ENCODE measurements around the gene RTN4R. TPM values are rescaled to one million over a fixed set of nuclear protein-coding genes. Genes with fewer than 3 reads are reported as not detected.

Gene RTN4R
- total and polyA plus RNA-seq, 11 donors: 0.53 to 2.6 (median 1.4) TPM

DNA sequence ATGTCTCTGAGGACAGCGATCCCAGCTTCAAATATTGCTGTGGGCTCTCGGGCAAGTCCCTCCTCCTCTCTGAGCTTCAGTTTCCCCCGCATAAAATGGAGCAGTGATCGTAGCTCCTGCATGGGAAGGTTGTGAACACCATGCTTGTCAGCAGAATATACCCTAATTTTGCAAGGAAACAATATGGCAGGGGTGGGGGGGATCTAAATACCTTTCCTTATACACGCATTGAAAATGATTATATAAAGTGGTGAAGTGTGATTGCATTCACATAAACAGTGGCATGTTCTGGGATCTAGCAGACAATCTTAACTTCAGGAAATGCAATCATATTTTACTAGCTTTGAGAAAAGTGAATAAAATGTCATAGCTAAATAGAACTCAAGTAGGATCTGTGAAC, 24.0 kb upstream of the RTN4R start:
- WGBS, 4 donors: 79 to 87% (median 83%) methylated on average over 5 of the region's 5 CpGs
- no peak overlapping the region for H3K27ac ChIP-seq
- no peak for ATAC-seq
- intact Hi-C loops (cut with DNase I): no loop called here
- DNase-seq: no peak
- no peaks in the 10 kb centered on the region for H3K9me3 ChIP-seq
- H3K36me3 ChIP-seq: no peaks in the 10 kb centered on the region
- no peak overlapping the region for H3K4me3 ChIP-seq
- peaks cover 0 to 3% (median 0%) of the 10 kb centered on the region in 9 donors for H3K27me3 ChIP-seq
- TF ChIP-seq, protein P1, sequence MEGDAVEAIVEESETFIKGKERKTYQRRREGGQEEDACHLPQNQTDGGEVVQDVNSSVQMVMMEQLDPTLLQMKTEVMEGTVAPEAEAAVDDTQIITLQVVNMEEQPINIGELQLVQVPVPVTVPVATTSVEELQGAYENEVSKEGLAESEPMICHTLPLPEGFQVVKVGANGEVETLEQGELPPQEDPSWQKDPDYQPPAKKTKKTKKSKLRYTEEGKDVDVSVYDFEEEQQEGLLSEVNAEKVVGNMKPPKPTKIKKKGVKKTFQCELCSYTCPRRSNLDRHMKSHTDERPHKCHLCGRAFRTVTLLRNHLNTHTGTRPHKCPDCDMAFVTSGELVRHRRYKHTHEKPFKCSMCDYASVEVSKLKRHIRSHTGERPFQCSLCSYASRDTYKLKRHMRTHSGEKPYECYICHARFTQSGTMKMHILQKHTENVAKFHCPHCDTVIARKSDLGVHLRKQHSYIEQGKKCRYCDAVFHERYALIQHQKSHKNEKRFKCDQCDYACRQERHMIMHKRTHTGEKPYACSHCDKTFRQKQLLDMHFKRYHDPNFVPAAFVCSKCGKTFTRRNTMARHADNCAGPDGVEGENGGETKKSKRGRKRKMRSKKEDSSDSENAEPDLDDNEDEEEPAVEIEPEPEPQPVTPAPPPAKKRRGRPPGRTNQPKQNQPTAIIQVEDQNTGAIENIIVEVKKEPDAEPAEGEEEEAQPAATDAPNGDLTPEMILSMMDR (IDR thresholded peaks at IDR 0.05): no peak
- no peaks in the 10 kb centered on the region for H3K4me1 ChIP-seq

- ATAC-seq: no peak
- intact Hi-C loops (cut with DNase I): no loop called here
- Histone ChIP-seq H3K4me3 (no peak overlapping the region), H3K36me3 (no peaks in the 10 kb centered on the region), H3K27ac (no peak overlapping the region), H3K4me1 (no peaks in the 10 kb centered on the region), H3K27me3 (peaks cover 0 to 3% (median 0%) of the 10 kb centered on the region in 9 donors), H3K9me3 (no peaks in the 10 kb centered on the region)
- DNase-seq: no peak
- TF ChIP-seq, protein P1 (IDR thresholded peaks at IDR 0.05): no peak
- TF ChIP-seq POLR2A (IDR thresholded peaks at IDR 0.05): no peak
- 50 to 76% (median 68%) methylated on average over 9 to 11 of the region's 11 CpGs for WGBS, 4 donors
Measured at GRCh38 chr22:20291604-20292063, 23.5 kb upstream of the RTN4R start.

- Histone ChIP-seq H3K4me3 (no peak overlapping the region), H3K27ac (no peak overlapping the region), H3K27me3 (peaks cover 0 to 3% (median 0%) of the 10 kb centered on the region in 9 donors), H3K9me3 (no peaks in the 10 kb centered on the region), H3K4me1 (no peaks in the 10 kb centered on the region), H3K36me3 (no peaks in the 10 kb centered on the region)
- DNase-seq (no peak), ATAC-seq (no peak)
- TF ChIP-seq, protein P1 (IDR thresholded peaks at IDR 0.05): no peak
- intact Hi-C loops (cut with DNase I): no loop called here
- WGBS, 4 donors: 50 to 69% (median 61%) methylated on average over 1 to 5 of the region's 5 CpGs
Measured at GRCh38 chr22:20291249-20291586, 23.1 kb upstream of the RTN4R start.

DNA sequence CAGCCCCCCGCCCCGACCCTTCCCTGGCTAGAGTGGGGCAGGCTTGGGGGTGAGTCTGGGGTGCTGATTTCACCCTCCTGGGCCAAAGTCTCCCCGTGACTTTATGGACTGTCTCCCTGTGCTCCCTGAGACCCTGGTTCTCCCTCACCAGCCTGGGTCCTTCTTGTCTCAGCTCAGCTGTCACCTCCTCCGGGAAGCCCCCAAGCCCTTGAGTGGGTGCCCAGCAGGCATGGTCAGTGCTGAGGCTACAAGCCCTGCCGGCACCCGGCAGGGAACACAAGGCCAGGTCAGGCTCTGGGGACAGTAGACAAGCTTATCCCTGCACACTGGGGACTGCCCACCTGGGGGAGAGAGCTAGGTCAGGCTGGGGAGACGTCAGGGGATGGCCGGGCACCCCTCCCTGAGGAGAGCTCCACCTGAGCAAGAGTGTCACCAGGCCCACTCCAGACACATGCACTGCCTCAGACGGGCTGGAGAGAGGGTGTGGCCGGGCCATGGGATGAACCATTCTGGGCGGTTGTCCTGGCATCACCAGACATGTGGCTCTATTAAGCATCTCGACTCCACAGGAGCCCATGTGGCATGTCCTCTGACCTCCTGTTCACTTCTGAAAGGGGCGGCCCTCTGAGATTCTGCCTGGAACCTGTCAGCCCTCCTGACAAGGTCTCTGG, 22.6 kb upstream of the RTN4R start:
- 78 to 90% (median 80%) methylated on average over 7 to 13 of the region's 13 CpGs for WGBS, 4 donors
- Histone ChIP-seq H3K27ac (no peak overlapping the region), H3K4me1 (no peaks in the 10 kb centered on the region), H3K27me3 (peaks cover 0 to 6% (median 0%) of the 10 kb centered on the region in 9 donors), H3K9me3 (no peaks in the 10 kb centered on the region), H3K4me3 (no peak overlapping the region), H3K36me3 (no peaks in the 10 kb centered on the region)
- intact Hi-C loops (cut with DNase I): no loop called here
- no peak for TF ChIP-seq POLR2A (IDR thresholded peaks at IDR 0.05)
- TF ChIP-seq, protein P1 (IDR thresholded peaks at IDR 0.05): no peak
- DNase-seq: no peak
- no peak for ATAC-seq
